Ovary (tissue), 9 donors: ENCODE measurements around the gene ANO7. TPM values are rescaled to one million over a fixed set of nuclear protein-coding genes. Genes with fewer than 3 reads are reported as not detected.

Source experiments
- DNase-seq, 5 donors: peaks; one replicate each; pipeline ENCODE4 v3.0.0-alpha.2; 2019 to 2020
- H3K27ac ChIP-seq, 2 donors: fragments of 200-600 bp; one replicate each; pipeline versions ENCODE4 v1.5.1 to v1.8.0; 2019 to 2022
- H3K27me3 ChIP-seq: fragments of 200-600 bp; one replicate; pipeline ENCODE4 v1.8.0; 2022
- H3K36me3 ChIP-seq: fragments of 200-600 bp; sonication (generic); one replicate; pipeline ENCODE4 v1.5.1; 2019
- H3K4me1 ChIP-seq: one replicate; pipeline ENCODE4 v1.8.1; 2013; ENCODE audit warnings: mild to moderate bottlenecking, moderate library complexity; ENCODE audit not compliant: insufficient read depth
- H3K4me3 ChIP-seq: fragments of 200-600 bp; sonication (generic); one replicate; pipeline ENCODE4 v1.5.1; 2017
- H3K9me3 ChIP-seq, 2 donors: fragments of 200-600 bp in 1 of 2; sonication (generic) in 1 of 2; one replicate each; pipeline versions ENCODE4 v1.5.1 to v1.8.1; 2013 to 2019; ENCODE audit warnings: mild to moderate bottlenecking in 1 of 2, moderate library complexity in 1 of 2
- CTCF ChIP-seq, 3 donors: fragments of 450-650 bp in 2 of 3; fragments of 200-600 bp in 1 of 3; IDR thresholded peaks; one replicate each; pipeline versions ENCODE4 v1.5.1 to v1.8.0; 2016 to 2022; ENCODE audit warnings: antibody characterized with exemption in 3 of 3, mild to moderate bottlenecking in 1 of 3
- EP300 ChIP-seq: sonication (generic); formaldehyde crosslinking; IDR thresholded peaks from one replicate; pipeline ENCODE4 v1.6.1; 2017; ENCODE audit warnings: antibody characterized with exemption
- POLR2A ChIP-seq: fragments of 450-650 bp; IDR thresholded peaks from one replicate; pipeline ENCODE4 v1.6.1; 2017; ENCODE audit warnings: antibody characterized with exemption, mild to moderate bottlenecking, moderate library complexity
- WGBS, 3 donors: extraction: QIAGEN DNeasy Blood & Tissue Kit in 1 of 3; methylation state at CpG; one replicate each; pipeline versions ENCODE4 v1.1.5 to v1.1.7; 2013 to 2017; 5-methylcytosine and 5-hydroxymethylcytosine counted together
- intact Hi-C, 4 donors: fragments of 100-400 bp; cut with DNase I; formaldehyde crosslinking; loops; one replicate each; pipeline versions ENCODE4 v1.11.0 to v1.15.1; 2022 to 2023
- polyA plus RNA-seq, 2 donors: library from polyadenylated mRNA; stranded (reverse); fragments of 200-250 nt in 1 of 2; fragments of 350-450 nt in 1 of 2; fragmentation: Illumina TruSeq in 1 of 2; extraction: RNeasy Lipid Tissue Mini Kit (QIAGEN cat#74804) in 1 of 2; gene quantifications; one replicate each; pipeline ENCODE4 v1.2.3, GENCODE V29; 2013 to 2014
- total RNA-seq, 7 donors: library from RNA; depleted of rRNA in 2 of 7; stranded (reverse); fragments of >200 nt in 2 of 7; fragmentation: NEBNext Ultra II Directional in 3 of 7; extraction: Animal tissue kit (Norgen Biotek cat#: 25700) in 3 of 7; gene quantifications; one replicate each; pipeline versions ENCODE4 v1.1.0 to v1.2.4, GENCODE V29; 2016 to 2023
- donor health status: DM: no; HTN: no; CAD: no; lungs with moderate emphysema.
- donor health status: DM: no; HTN: no; CAD: no.
- donor health status: Bipolar disorder and iron deficiency.
- donor health status: DM: yes; HTN: yes; CAD: no.
- donor health status: DM: no; HTN: no; CAD: no.
- donor health status: DM: yes; HTN: yes; CAD: no.

ANO7 gene
- total and polyA plus RNA-seq, 9 donors: 0.87 to 6.5 (median 2.1) TPM

GRCh38 chr2:241142063-241142462 is 46.4 kb upstream of the ANO7 start:
- intact Hi-C loops: no loop called here
- no peak for DNase-seq
- Histone ChIP-seq H3K27ac (no peak overlapping the region), H3K4me3 (no peak overlapping the region), H3K36me3 (no peaks in the 10 kb centered on the region), H3K27me3 (no peaks in the 10 kb centered on the region), H3K9me3 (no peaks in the 10 kb centered on the region), H3K4me1 (no peaks in the 10 kb centered on the region)
- TF ChIP-seq CTCF (IDR thresholded peaks at IDR 0.05) (no peak), EP300 (no peak), POLR2A (no peak)
- 95 to 97% (median 96%) methylated on average over 6 of the region's 6 CpGs for WGBS, 3 donors

GRCh38 chr2:241142593-241142992 is 45.9 kb upstream of the ANO7 start:
- intact Hi-C loops: no loop called here
- H3K4me1 ChIP-seq: no peaks in the 10 kb centered on the region
- H3K27ac ChIP-seq: no peak overlapping the region
- no peaks in the 10 kb centered on the region for H3K27me3 ChIP-seq
- no peak for DNase-seq
- TF ChIP-seq EP300 (no peak), CTCF (IDR thresholded peaks at IDR 0.05) (no peak), POLR2A (no peak)
- H3K9me3 ChIP-seq: no peaks in the 10 kb centered on the region
- H3K4me3 ChIP-seq: no peak overlapping the region
- 88 to 92% (median 91%) methylated on average over 9 of the region's 9 CpGs for WGBS, 3 donors
- H3K36me3 ChIP-seq: no peaks in the 10 kb centered on the region

- TF ChIP-seq CTCF (IDR thresholded peaks at IDR 0.05): no peak
- TF ChIP-seq EP300: no peak
- no peak for TF ChIP-seq POLR2A
- DNase-seq: no peak
- 71 to 84% (median 77%) methylated on average over 4 of the region's 4 CpGs for WGBS, 3 donors
- intact Hi-C loops: no loop called here
- H3K4me3 ChIP-seq: no peak overlapping the region
- no peaks in the 10 kb centered on the region for H3K36me3 ChIP-seq
- H3K27ac ChIP-seq: no peak overlapping the region
- no peaks in the 10 kb centered on the region for H3K9me3 ChIP-seq
- H3K4me1 ChIP-seq: no peaks in the 10 kb centered on the region
- H3K27me3 ChIP-seq: no peaks in the 10 kb centered on the region
These were observed 42.2 kb upstream of the ANO7 start for GRCh38 chr2:241146286-241146685.

- TF ChIP-seq POLR2A (no peak), CTCF (IDR thresholded peaks at IDR 0.05) (no peak), EP300 (no peak)
- no peaks in the 10 kb centered on the region for H3K9me3 ChIP-seq
- no peak overlapping the region for H3K4me3 ChIP-seq
- no peaks in the 10 kb centered on the region for H3K27me3 ChIP-seq
- no peaks in the 10 kb centered on the region for H3K36me3 ChIP-seq
- intact Hi-C loops: no loop called here
- no peaks in the 10 kb centered on the region for H3K4me1 ChIP-seq
- WGBS, 3 donors: 97 to 98% (median 97%) methylated on average over 3 of the region's 3 CpGs
- no peak overlapping the region for H3K27ac ChIP-seq
- no peak for DNase-seq
These were observed 41.1 kb upstream of the ANO7 start for GRCh38 chr2:241147336-241147735.

- 87 to 89% (median 87%) methylated on average over 4 of the region's 4 CpGs for whole genome bisulfite sequencing, 3 donors
- no peak for DNase-seq
These were observed 40.2 kb upstream of the ANO7 start for GRCh38 chr2:241148239-241148638.

More at GRCh38 chr2:241148239-241148638, 40.2 kb upstream of the ANO7 start:
- H3K9me3 ChIP-seq: no peaks in the 10 kb centered on the region
- H3K4me3 ChIP-seq: no peak overlapping the region
- H3K36me3 ChIP-seq: no peaks in the 10 kb centered on the region
- H3K27ac ChIP-seq: no peak overlapping the region
- intact Hi-C loops: no loop called here
- no peaks in the 10 kb centered on the region for H3K4me1 ChIP-seq
- no peak for TF ChIP-seq POLR2A
- no peak for TF ChIP-seq EP300
- TF ChIP-seq CTCF (IDR thresholded peaks at IDR 0.05): no peak
- no peaks in the 10 kb centered on the region for H3K27me3 ChIP-seq
